HG03432 (cell line): ENCODE measurements around the gene MUCL1.

Experiments used
- ATAC-seq: cut with Tn5 transposase; IDR thresholded peaks from one replicate; pipeline ENCODE4 v1.9.1; 2021; ENCODE audit warnings: mild to moderate bottlenecking, moderate library complexity; ENCODE audit not compliant: unreplicated experiment

The MUCL1 gene

GRCh38 chr12:54891717-54892478, 37.6 kb downstream of the MUCL1 start:
- ATAC-seq, result no peak
